Measurements from ENCODE around the gene UHRF1.
A peak's percentile ranks its signal among the peaks of the same experiment; 100 is the strongest.

UHRF1 gene

DNA sequence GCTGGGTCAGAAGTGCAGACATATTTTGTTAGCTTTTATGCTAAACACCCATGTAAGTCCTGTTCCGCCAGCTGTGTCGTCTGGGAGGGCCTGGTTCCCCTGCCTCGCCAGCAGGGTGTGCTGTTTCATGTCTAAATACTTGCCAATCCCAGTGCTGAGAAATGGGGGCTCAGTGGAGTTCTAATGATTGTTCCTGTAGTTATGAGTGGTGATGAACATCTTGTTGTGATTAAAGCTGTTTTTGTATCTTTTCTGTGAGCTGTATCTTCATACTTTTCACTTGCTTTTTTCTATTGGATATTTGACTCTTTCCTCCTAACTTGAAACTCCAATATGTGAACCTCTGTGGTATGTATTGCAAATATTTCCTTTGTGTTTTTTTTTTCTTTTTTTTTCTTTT is 92.3 kb downstream of the UHRF1 start:
- DNase-seq (ENCODE audit: low read depth): peak; percentile 40
- TF ChIP-seq, protein P1, sequence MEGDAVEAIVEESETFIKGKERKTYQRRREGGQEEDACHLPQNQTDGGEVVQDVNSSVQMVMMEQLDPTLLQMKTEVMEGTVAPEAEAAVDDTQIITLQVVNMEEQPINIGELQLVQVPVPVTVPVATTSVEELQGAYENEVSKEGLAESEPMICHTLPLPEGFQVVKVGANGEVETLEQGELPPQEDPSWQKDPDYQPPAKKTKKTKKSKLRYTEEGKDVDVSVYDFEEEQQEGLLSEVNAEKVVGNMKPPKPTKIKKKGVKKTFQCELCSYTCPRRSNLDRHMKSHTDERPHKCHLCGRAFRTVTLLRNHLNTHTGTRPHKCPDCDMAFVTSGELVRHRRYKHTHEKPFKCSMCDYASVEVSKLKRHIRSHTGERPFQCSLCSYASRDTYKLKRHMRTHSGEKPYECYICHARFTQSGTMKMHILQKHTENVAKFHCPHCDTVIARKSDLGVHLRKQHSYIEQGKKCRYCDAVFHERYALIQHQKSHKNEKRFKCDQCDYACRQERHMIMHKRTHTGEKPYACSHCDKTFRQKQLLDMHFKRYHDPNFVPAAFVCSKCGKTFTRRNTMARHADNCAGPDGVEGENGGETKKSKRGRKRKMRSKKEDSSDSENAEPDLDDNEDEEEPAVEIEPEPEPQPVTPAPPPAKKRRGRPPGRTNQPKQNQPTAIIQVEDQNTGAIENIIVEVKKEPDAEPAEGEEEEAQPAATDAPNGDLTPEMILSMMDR (IDR thresholded peaks at IDR 0.05; ENCODE audit: control insufficient read depth, insufficient read depth, low read depth, low read length, missing control alignments): peak; percentile 77
- no peak overlapping the region for H3K4me3 ChIP-seq (ENCODE audit: control insufficient read depth, low read depth, low read length)

- TF ChIP-seq, protein P1 (IDR thresholded peaks at IDR 0.05; ENCODE audit: control insufficient read depth, insufficient read depth, low read depth, low read length, missing control alignments): no peak
- peak; percentile 31 for DNase-seq (ENCODE audit: low read depth)
- H3K4me3 ChIP-seq (ENCODE audit: control insufficient read depth, low read depth, low read length): no peak overlapping the region
Observed at GRCh38 chr19:5002143-5002542, 92.8 kb downstream of the UHRF1 start.

DNA sequence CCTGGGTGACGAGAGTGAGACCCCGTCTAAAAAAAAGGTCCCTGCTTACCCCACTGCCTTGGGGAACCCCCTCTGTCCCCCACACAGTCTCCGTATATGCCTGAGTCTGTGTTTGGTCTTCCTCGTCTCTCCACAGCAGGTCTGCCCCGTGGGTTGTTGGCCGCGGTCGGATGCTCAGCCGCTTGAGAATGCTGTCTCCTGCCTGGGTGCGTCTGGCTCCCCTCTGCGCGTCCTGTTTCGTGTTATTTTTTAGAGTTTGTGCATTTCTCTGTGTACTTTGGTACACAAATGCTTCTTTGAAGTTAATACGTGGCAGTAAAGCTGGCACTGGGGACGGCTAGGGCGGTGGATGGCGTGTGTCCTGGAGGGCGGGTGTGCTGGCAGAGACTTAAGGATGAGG is 94.5 kb downstream of the UHRF1 start:
- TF ChIP-seq, protein P1 (IDR thresholded peaks at IDR 0.05; ENCODE audit: control insufficient read depth, insufficient read depth, low read depth, low read length, missing control alignments): no peak
- H3K4me3 ChIP-seq (ENCODE audit: control insufficient read depth, low read depth, low read length): no peak overlapping the region
- no peak for DNase-seq (ENCODE audit: low read depth)

- TF ChIP-seq, protein P1 (IDR thresholded peaks at IDR 0.05; ENCODE audit: control insufficient read depth, insufficient read depth, low read depth, low read length, missing control alignments): no peak
- no peak for DNase-seq (ENCODE audit: low read depth)
- H3K4me3 ChIP-seq (ENCODE audit: control insufficient read depth, low read depth, low read length): no peak overlapping the region
Observed at GRCh38 chr19:5005096-5005495, 95.8 kb downstream of the UHRF1 start.

DNA sequence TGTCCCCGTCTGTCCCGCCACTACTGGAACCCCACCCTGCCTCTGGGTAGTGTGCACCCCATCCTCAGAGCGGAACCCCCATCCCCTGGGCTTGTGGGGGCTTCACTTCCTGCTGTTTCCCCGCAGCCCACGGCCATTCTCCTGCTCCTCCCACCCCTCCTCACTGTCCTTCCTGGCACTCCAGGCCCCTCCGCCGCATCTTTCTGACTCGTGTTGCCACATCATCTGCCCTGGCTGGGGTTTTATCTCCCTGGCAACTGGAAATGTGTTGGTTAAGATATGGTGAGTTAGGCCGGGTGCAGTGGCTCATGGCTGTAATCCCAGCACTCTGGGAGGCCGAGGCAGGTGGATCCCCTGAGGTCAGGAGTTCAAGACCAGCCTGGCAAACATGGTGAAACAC is 96.9 kb downstream of the UHRF1 start:
- H3K4me3 ChIP-seq (ENCODE audit: control insufficient read depth, low read depth, low read length): no peak overlapping the region
- peak; percentile 16 for DNase-seq (ENCODE audit: low read depth)
- TF ChIP-seq, protein P1 (IDR thresholded peaks at IDR 0.05; ENCODE audit: control insufficient read depth, insufficient read depth, low read depth, low read length, missing control alignments): no peak

DNA sequence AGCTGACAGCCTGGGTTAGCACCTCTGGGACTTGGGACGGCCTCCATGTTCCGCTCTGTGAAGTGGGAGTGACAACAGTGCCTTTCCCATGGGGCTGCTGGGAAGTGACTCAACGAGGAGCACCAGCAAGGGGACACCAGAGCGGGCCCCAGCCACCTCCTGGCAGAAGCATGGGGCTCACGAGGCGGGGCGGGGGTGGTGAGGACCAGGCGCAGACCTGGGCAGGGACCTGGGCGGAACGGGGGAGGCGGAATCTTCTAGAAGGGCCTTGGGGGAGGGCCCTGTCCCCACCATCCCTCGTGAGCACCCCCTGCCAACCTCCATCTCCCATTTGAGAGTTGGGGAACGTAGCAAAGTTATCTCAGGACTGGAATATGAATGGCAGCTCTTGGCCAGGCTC is 97.5 kb downstream of the UHRF1 start:
- TF ChIP-seq, protein P1 (IDR thresholded peaks at IDR 0.05; ENCODE audit: control insufficient read depth, insufficient read depth, low read depth, low read length, missing control alignments): no peak
- no peak for DNase-seq (ENCODE audit: low read depth)
- no peak overlapping the region for H3K4me3 ChIP-seq (ENCODE audit: control insufficient read depth, low read depth, low read length)
